HEK293 (cell line): ENCODE results near the gene CDH2.

Experiments used
- CTCF ChIA-PET: fragments of 350-600 bp; formaldehyde crosslinking; extraction: SDS; loops from one replicate; lab custom pipeline; 2021; ENCODE audit warnings: antibody characterized with exemption; lab: Yijun Ruan, JAX
- POLR2A ChIA-PET: fragments of 300-600 bp; formaldehyde crosslinking; extraction: SDS; loops from one replicate; lab custom pipeline; 2020; ENCODE audit warnings: antibody characterized with exemption, inconsistent platforms; lab: Yijun Ruan, JAX
- H3K27ac ChIP-seq: fragments of 200-500 bp; sonication (Bioruptor generic); 2 replicates; pipeline ENCODE4 v1.5.1; 2014; ENCODE audit warnings: low read depth, low read length, control low read depth, inconsistent platforms; ENCODE audit errors: extremely low read depth
- H3K36me3 ChIP-seq, 2 experiments: fragments of 200-500 bp in 1 of 2; sonication (Bioruptor generic) in 1 of 2; 1 replicate in 1 of 2; 2 replicates in 1 of 2; pipeline ENCODE4 v1.5.1; 2014 to 2017; ENCODE audit warnings: inconsistent platforms in 2 of 2, low read length in 2 of 2; ENCODE audit not compliant: control insufficient read depth in 2 of 2, insufficient read depth in 1 of 2
- H3K4me1 ChIP-seq: fragments of 200-500 bp; sonication (Bioruptor generic); 2 replicates; pipeline ENCODE4 v1.5.1; 2014; ENCODE audit warnings: mild to moderate bottlenecking, low read length, inconsistent platforms; ENCODE audit not compliant: control insufficient read depth, insufficient read depth
- H3K4me3 ChIP-seq: 2 replicates; pipeline ENCODE4 v1.5.1; 2011; ENCODE audit warnings: low read depth, mild to moderate bottlenecking, control low read depth, low read length, moderate library complexity
- H3K9me3 ChIP-seq: fragments of 200-500 bp; sonication (Bioruptor generic); 2 replicates; pipeline ENCODE4 v1.5.1; 2014; ENCODE audit warnings: low read depth, low read length, inconsistent platforms; ENCODE audit not compliant: control insufficient read depth, insufficient read depth
- BCL11A ChIP-seq: fragments of 450-650 bp; formaldehyde crosslinking; IDR thresholded peaks from 2 replicates; pipeline ENCODE4 v1.5.1; 2016; ENCODE audit warnings: low read depth, missing biosample characterization, missing genetic modification characterization
- CTCF ChIP-seq: fragments of 450-650 bp; formaldehyde crosslinking; IDR thresholded peaks from 2 replicates; pipeline ENCODE4 v1.5.1; 2016; ENCODE audit warnings: missing biosample characterization, missing genetic modification characterization
- HOXC10 ChIP-seq: sonication (generic); formaldehyde crosslinking; IDR thresholded peaks from 2 replicates; pipeline ENCODE4 v1.8.1; 2023; ENCODE audit warnings: mild to moderate bottlenecking, missing genetic modification reagents
- MZF1 ChIP-seq: fragments of 450-650 bp; formaldehyde crosslinking; IDR thresholded peaks from 2 replicates; pipeline ENCODE4 v1.5.1; 2017; ENCODE audit warnings: missing biosample characterization, missing genetic modification characterization, borderline replicate concordance
- PRDM6 ChIP-seq: fragments of 450-650 bp; formaldehyde crosslinking; IDR thresholded peaks from 2 replicates; pipeline ENCODE4 v1.5.1; 2017; ENCODE audit warnings: missing biosample characterization, missing genetic modification characterization
- SP3 ChIP-seq: fragments of 450-650 bp; formaldehyde crosslinking; IDR thresholded peaks from 2 replicates; pipeline ENCODE4 v1.5.1; 2016; ENCODE audit warnings: missing biosample characterization, missing genetic modification characterization
- SP7 ChIP-seq: fragments of 450-650 bp; formaldehyde crosslinking; IDR thresholded peaks from 2 replicates; pipeline ENCODE4 v1.5.1; 2016; ENCODE audit warnings: missing biosample characterization, missing genetic modification characterization
- ZBTB17 ChIP-seq: fragments of 450-650 bp; formaldehyde crosslinking; IDR thresholded peaks from 2 replicates; pipeline ENCODE4 v1.5.1; 2016; ENCODE audit warnings: missing biosample characterization, missing genetic modification characterization
- ZBTB20 ChIP-seq: fragments of 450-650 bp; formaldehyde crosslinking; IDR thresholded peaks from 2 replicates; pipeline ENCODE4 v1.5.1; 2016; ENCODE audit warnings: missing biosample characterization, missing genetic modification characterization
- ZEB2 ChIP-seq: fragments of 450-650 bp; formaldehyde crosslinking; IDR thresholded peaks from 2 replicates; pipeline ENCODE4 v1.5.1; 2016; ENCODE audit warnings: missing biosample characterization, missing genetic modification characterization
- ZNF148 ChIP-seq: fragments of 450-650 bp; formaldehyde crosslinking; IDR thresholded peaks from 2 replicates; pipeline ENCODE4 v1.5.0; 2017; ENCODE audit warnings: missing biosample characterization, missing genetic modification characterization, borderline replicate concordance
- ZNF16 ChIP-seq: fragments of 450-650 bp; formaldehyde crosslinking; IDR thresholded peaks from 2 replicates; pipeline ENCODE4 v1.5.1; 2016; ENCODE audit warnings: low read depth, missing biosample characterization, missing genetic modification characterization
- ZNF23 ChIP-seq: fragments of 450-650 bp; formaldehyde crosslinking; IDR thresholded peaks from 2 replicates; pipeline ENCODE4 v1.5.1; 2016; ENCODE audit warnings: missing biosample characterization, missing genetic modification characterization, borderline replicate concordance
- ZNF248 ChIP-seq: fragments of 450-650 bp; formaldehyde crosslinking; IDR thresholded peaks from 2 replicates; pipeline ENCODE4 v1.5.1; 2017; ENCODE audit warnings: missing biosample characterization, missing genetic modification characterization
- ZNF514 ChIP-seq: fragments of 450-650 bp; formaldehyde crosslinking; IDR thresholded peaks from 2 replicates; pipeline ENCODE4 v1.5.1; 2016; ENCODE audit warnings: missing biosample characterization, missing genetic modification characterization
- ZNF585B ChIP-seq: fragments of 450-650 bp; formaldehyde crosslinking; IDR thresholded peaks from 2 replicates; pipeline ENCODE4 v1.5.1; 2016; ENCODE audit warnings: missing biosample characterization, missing genetic modification characterization

CDH2 gene

GRCh38 chr18:28158083-28158581 lies 18.8 kb downstream of the CDH2 start:
- POLR2A ChIA-PET, result no interaction called here
- CTCF ChIA-PET, result interaction anchor here (0.5 to 1.0 kb wide), 3 partner anchors 148 to 1195 kb away, joined by 3 read pairs; no protein-coding TSS in a partner anchor
- no peaks in the 10 kb centered on the region for H3K36me3 ChIP-seq
- H3K4me1 ChIP-seq, result peaks cover 13% of the 10 kb centered on the region
- H3K4me3 ChIP-seq, result no peak overlapping the region
- no peaks in the 10 kb centered on the region for H3K9me3 ChIP-seq
- H3K27ac ChIP-seq, result no peak overlapping the region
- TF ChIP-seq HOXC10 (CRISPR knock-in tag), result no peak
- TF ChIP-seq ZEB2, result no peak
- no peak for TF ChIP-seq ZNF23
- TF ChIP-seq BCL11A (tag by site-specific recombination), result no peak
- no peak for TF ChIP-seq ZNF514 (tag by site-specific recombination)
- TF ChIP-seq ZNF585B (tag by site-specific recombination), result no peak
- no peak for TF ChIP-seq SP3
- TF ChIP-seq PRDM6 (tag by site-specific recombination), result 0 out of 2 replicates have a peak, but pooled peaks have one; percentile 17

- H3K4me3 ChIP-seq, result no peak overlapping the region
- no peak overlapping the region for H3K27ac ChIP-seq
- ChIA-PET CTCF (interaction anchor here (0.5 kb wide), 1 partner anchor 950 kb away, joined by 3 read pairs; no protein-coding TSS in a partner anchor), POLR2A (no interaction called here)
- TF ChIP-seq ZBTB20 (tag by site-specific recombination), result 0 out of 2 replicates have a peak, but pooled peaks have one; percentile 45
- TF ChIP-seq MZF1 (tag by site-specific recombination), result peak; percentile 26; the same call in 1 of the 2 replicates
- no peak for TF ChIP-seq ZNF16 (tag by site-specific recombination)
- TF ChIP-seq ZNF148, result no peak
- H3K9me3 ChIP-seq, result no peaks in the 10 kb centered on the region
- no peaks in the 10 kb centered on the region for H3K4me1 ChIP-seq
- no peaks in the 10 kb centered on the region for H3K36me3 ChIP-seq
These were observed 23.4 kb downstream of the CDH2 start for GRCh38 chr18:28153485-28154065.

GRCh38 chr18:28152754-28153153 lies 24.2 kb downstream of the CDH2 start:
- POLR2A ChIA-PET, result no interaction called here
- CTCF ChIA-PET, result interaction anchor here (0.5 kb wide), 1 partner anchor 950 kb away, joined by 3 read pairs; no protein-coding TSS in a partner anchor
- no peaks in the 10 kb centered on the region for H3K9me3 ChIP-seq
- TF ChIP-seq ZNF248 (no peak), ZBTB17 (tag by site-specific recombination) (no peak), SP7 (tag by site-specific recombination) (no peak), CTCF (tag by site-specific recombination) (no peak)
- H3K36me3 ChIP-seq, result no peaks in the 10 kb centered on the region
- peaks cover 2% of the 10 kb centered on the region; the same call in 1 of the 2 replicates for H3K4me1 ChIP-seq
- no peak overlapping the region for H3K27ac ChIP-seq
- H3K4me3 ChIP-seq, result no peak overlapping the region
